ENCODE data around the gene ST6GALNAC3.

ST6GALNAC3 gene

DNA sequence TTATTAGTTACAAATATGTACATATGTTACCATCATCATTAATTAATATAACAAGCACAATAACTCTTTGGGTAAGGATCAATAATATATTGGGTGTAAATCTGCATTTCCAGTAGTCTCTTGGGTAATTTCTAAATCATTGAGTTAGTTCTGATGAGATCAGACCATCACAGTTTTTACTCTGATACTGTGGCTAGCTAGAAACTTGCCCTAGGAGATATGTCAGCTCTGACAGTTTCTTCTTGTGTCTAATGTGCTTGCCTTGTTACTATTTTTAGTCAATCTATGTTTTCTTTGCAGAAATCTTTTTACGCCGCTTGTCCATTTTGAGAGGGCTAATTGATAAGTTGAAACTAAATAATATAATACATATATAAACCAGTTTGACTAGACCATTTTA lies 507.2 kb downstream of the ST6GALNAC3 start:
- no peak for DNase-seq (ENCODE audit: low read depth in 2 of 2)

DNA sequence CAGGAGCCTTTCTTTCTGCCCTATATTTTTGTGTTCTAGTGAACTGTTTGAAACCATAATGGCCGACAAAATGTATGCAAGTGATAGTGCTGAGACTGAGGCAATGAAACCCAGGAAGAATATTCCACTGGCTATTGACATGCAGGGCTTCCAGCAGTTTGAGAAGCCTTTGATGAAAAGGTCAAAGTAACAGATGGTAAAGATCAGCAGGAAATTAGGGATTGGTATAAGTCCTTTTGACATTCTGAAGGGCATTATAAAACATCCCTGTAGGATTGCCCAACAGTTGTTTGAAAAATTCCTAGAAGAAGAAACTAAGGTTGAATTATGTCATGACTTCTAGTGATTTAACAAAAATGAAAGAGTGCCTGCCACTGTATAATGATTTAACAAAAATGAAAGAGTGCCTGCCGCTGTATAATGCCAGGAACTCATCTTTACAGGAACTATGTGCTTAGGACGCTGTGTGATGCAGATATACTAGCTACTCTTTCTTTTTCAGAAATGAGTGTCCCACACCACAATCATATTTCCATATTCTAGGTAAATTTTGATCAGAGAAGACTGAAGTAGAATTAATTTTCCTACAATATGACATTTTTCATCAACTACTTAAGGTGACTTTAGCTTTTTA lies 508.8 kb downstream of the ST6GALNAC3 start:
- DNase-seq (ENCODE audit: low read depth in 2 of 2): no peak

DNA sequence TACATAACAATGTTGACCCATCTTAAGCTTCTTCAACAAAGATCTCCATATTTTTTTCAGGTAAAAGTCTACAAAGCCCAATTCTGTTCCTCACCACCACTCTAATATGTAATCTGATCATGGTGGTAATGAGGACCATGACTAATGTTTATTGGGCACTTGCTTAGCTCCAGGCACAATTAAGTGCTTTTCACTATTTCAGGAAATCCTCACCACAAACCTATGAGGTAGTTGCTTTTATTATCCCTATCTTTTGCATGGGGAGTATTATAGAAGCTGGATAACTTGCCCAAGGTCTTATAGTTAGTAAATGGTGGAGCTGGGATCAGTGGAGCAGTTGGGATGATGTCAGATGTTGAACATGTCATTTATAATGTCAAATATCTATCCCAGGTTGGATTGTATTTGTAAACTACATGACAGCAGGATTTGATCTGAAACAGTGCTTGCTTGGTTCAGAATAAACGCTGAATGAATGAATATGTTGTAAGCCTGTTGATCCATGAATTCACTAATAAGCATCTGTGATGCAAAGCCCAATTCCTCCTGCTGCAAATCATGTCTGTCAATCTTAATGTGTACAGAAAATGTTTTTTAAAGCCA lies 509.4 kb downstream of the ST6GALNAC3 start:
- DNase-seq (ENCODE audit: low read depth in 2 of 2): no peak

DNA sequence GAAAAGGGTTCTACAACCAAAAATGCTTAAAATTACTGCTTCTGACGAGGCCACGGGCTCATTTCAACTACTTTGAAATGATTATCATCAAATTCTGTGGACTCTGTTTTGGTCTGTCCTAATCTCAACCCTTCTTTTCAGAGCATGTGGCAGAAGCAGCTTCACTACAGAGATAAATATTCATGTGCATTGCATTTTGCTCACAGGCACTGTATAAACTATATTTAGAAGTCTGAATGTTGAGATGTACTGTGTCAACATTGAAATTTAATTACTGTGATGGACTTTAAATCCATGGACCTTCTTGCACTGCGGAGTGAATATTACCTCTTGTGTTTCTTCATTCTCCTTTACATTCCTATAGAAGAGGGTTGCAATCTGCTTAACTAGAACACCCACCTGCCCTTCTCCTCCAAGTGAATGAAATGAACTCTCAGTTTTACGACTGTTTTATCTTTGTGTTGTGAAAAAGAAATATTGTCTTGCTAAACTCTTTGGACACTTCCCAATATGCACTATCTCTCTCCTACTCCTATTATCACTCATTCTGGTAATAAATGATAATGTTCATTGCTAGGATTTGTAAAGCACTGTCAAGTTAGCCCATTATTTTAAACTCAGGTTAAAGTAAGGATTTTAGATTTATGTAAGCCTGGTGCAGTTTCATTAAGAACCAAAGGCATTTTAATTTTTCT lies 511.6 kb downstream of the ST6GALNAC3 start:
- no peak for DNase-seq (ENCODE audit: low read depth in 2 of 2)

DNA sequence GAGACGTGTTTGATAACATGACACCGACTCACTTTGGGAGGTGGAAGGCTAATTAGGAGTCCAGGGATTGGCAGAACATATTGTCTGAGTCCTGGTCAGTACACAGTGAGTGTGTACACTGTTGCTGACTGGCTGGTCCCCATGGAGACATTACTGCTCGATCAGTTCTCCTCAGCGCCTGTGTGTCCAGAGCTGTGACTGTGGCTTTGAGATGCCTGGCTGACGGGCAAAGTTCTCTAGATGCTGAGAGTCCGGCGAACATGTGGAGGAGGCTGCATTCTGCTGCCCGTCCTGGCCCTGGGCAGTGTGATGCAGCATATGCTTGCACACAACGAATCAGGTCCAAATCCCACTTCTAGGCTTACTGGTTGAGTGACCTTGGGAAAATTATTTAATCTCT lies 512.7 kb downstream of the ST6GALNAC3 start:
- no peak for DNase-seq (ENCODE audit: low read depth in 2 of 2)

DNA sequence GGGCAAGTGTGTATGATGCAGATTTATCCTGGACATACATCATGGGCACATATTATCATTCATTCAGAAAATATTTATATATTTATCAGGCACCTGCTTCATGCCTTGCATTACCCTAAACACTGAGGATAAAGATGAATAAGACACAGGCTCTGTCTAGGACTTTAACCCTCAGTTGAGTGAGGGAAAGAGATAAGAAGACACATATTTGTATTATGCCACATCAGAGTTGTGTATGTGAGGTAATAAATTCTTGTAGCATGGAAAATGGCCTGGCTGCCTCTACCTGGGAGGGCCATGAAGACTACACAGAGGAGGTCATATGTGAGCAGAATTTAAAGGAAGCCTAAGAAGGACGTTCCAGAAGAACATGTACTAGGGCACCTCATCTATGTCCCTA lies 516.9 kb downstream of the ST6GALNAC3 start:
- no peak for DNase-seq (ENCODE audit: low read depth in 2 of 2)

DNA sequence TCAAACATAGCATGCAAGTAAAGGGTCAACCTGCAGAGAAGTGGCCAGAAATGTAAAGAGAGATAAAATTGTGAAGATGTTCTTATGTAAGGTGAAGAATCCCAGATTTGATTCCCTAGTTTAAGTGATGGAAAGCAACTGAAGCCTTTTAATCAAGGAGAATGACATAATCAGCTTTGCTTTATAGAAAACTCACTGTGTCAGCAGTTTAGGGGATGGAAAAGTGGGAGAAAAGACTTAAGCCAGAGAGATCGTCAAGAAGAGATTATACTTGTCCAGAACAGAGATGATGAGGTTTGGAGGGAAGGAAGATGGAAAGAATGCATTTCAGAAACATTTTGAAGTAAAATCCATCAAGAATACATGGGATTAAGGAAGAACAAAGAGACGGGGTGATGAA lies 517.4 kb downstream of the ST6GALNAC3 start:
- no peak for DNase-seq (ENCODE audit: low read depth in 2 of 2)

DNA sequence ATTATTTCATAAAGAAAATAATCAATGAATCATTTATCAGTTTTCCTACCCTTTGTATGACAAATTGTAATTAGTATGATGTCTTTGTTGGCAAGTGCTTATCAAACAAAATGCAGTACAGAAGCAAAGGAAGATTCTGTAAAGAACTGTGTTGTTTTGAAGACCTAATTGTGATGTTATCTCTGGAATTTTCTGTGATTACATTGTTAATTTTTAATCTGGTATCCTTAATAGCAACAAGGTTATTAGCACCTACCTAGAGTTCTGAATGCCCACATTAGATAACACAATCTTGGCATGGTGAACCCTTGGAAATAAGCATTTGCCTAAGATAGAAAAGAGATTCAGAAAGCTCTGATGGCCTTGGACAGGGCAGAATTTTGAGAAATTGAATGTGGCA lies 518.6 kb downstream of the ST6GALNAC3 start:
- no peak for DNase-seq (ENCODE audit: low read depth in 2 of 2)

DNA sequence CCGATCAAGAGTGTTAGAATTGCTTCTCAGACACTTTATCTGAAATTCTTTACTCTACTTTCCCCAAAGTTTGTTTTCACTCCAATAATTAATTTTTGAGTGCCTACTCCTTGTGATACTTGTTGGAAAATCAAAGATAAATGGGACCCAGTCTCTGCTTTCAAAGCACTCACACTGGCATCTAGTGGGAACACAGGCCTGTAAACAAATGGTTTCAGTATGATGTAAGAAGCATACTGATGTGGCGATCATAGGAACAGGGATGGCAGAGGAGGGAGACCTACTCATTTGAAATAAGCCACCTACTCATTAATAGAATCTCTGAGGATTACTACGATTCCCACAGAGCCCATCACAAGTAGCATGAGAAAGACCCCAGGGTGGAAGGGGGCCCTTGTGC lies 519.1 kb downstream of the ST6GALNAC3 start:
- no peak for DNase-seq (ENCODE audit: low read depth in 2 of 2)

DNA sequence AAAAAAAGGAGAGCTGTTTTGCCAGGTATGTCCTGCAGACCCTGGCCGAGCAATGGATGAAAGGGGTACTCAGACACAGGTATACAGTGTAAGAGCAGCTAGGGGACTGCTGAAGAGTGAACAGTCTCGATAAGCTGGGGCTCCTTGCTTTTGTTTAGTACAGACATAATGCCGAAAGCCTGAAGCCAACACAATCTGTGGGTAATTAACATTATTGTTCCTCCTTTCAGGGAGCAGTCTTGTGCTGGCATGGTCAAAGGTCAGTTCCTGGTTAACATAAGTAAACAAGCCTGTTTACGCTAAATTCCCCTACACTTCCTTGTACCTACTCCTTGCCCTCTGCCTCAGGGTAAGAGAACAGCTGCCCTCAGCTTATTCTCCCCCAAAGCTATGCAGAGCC lies 520.5 kb downstream of the ST6GALNAC3 start:
- DNase-seq (ENCODE audit: low read depth in 2 of 2): no peak

DNA sequence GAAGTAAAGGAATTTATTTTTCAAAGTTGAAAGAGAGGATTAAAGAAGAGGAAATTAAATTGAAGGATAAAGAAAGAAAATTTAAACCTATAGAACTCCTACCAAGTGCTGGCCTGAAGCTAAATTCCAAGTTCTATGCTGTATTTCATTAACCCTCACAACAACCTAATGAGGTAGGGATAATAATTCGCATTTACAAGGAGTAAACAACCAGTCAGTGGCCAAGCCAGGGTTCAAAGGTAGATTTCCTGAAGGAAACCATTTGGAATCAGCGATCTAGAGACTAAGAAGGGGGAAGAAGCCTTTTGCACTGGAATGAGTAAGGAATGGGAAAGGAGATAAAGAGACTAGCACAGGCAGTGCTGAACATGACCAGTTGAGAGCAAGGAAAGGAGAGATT lies 526.9 kb downstream of the ST6GALNAC3 start:
- DNase-seq (ENCODE audit: low read depth in 2 of 2): no peak

DNA sequence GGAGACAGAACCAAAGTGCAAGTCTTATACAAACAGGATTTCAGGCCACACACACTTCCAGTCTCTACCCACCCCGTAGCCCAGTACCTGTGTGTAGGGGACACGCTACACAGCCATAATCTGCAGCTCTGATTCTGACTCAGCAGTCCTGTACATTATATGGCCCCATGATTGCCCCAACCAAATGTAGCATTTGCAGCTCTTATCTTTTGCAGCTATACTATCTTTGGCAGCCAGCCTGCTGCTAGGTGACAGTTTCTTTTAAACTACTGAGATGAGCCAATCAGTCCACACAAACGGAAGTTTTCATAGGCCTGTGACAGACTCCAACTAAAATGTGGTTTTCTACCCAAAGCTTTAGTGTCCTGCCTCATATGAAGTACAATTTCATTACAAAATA lies 533.2 kb downstream of the ST6GALNAC3 start:
- DNase-seq (ENCODE audit: low read depth in 2 of 2): no peak

DNA sequence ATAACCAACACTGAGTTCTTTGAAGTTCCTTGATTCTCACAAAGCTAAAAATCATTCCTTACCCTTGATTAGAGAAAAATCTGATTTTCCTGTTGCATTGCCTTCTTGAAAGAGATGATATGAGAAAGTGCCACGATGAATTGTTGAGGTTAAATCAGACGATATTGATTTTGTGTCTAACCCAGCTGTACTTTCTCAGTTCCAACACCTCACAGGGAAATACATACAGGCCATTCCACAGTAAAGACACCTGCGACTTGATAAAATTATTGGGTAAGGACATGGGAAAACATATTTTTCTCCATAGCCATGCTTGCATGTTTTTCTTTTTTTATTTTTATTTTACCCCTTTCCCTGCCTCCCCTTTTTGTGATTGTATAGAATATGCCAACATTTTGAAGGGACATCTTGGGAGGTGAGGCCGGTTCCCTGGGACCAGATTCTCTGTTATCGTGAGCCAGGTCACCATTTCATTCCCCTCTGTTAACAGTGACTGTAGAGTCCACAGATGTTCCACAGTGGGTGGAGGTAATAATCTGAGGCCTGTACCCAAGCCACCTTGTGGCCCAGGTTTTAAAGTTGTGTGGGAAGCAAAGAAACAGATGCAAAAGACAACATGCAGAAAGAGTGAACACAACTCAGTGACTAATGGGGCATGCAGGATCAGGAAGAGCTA lies 537.4 kb downstream of the ST6GALNAC3 start:
- DNase-seq (ENCODE audit: low read depth in 2 of 2): no peak

DNA sequence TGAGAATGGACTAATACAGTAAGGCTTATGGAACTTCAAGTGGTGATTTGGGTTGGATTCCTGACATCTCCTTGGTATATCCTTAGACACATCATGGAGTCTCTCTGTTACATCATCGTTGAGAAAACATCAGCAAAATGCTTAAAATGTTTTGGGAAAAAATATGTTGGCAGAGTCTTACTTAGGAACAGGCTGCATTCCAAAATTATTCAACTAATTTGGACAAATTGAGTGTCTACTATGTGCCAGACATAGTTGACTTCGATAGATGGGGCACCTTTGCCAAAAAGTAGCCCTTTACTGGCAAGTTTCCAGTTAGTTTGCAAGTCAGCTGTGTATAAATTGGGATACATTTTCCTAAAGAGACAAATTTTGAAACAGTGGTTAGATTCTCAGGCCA lies 539.3 kb downstream of the ST6GALNAC3 start:
- no peak for DNase-seq (ENCODE audit: low read depth in 2 of 2)

DNA sequence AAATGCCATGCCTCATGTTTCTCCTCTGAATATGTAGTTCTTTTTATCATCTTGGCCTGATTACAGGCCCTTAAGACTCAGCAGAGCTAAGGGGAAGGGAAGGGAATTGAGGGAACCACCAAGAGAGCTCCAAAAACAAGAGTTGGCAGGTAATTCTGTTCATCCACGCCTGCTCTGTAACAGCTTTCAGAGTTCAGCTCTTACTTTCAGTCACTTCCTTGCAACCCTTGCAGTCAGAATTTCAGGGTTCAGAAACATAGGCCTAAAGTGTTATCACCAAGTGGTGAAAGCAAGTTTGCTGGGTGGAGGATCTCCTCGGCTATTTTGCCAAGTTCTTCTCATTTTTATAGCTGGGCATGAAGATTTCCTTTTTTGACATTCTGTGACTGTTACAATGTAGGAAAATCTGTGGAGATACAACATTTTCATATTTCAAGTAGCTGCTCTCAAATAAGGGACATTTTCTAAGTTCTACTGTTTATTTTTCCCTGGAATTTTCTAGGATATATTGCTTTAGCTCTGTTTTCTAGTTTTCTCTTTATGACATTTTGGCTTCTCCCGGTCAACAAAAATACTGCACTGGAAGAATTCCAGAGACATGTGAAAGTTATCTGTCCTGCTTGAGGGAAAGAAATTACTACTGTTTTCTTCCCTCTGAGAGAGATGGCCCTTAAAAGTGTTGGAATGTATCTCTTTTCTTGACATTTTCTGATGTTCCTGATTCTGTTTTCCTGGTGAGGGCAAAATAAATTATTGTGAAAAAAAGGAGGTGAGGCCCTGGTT lies 540.9 kb downstream of the ST6GALNAC3 start:
- no peak for DNase-seq (ENCODE audit: low read depth in 2 of 2)

DNA sequence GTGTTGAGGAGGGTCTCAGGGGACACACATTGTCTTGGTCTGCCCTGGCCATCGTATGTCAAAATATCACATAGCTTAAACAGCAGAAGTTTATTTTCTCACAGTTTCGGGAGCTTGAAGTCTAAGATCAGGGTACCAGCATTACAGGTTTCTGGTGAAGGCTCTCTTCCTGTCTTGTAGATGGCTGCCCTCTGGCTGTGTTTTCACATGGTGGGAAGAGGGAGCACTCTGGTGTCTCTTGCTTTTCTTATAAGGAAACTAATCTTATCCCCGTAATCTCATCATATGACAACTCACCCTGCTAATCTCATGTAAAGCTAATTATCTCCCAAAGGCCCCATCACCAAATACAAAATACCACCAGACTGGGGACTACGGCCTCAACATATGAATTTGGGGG lies 545.8 kb downstream of the ST6GALNAC3 start:
- no peak for DNase-seq (ENCODE audit: low read depth in 2 of 2)

DNA sequence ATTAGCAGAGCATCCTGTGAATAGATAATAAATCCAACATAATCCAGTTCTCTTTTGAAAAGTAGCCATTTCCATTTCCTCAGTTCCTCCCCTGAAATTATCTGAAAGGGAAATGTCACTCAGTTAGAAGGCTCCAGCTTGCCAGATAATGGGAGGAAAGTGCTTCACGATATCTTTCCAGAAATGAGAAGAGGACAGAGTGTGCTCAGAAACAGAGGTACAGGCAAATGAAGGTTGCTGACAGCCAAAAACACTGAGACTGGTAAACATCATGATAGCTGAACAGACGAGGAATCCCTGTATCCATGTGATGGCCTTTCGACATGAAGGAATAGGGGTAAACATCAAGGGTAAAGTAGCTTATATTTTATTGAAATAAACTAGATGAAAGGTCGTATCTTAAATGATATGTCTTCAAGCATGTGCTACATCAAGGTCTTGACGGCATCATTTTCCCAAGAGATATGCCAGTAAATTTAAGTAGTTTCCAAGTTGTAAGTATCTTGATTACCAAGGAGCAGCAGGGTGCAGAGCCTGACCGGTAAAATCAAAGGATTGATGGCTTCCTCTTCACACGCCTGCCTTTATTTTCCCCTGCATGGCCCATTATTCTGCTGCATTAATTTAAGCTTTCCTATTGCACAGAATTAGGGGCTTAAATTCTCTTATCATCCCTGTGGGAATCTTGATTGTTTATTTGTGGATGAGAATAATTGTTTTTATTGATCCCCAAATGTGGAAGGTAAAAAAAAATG lies 548.4 kb downstream of the ST6GALNAC3 start:
- DNase-seq (ENCODE audit: low read depth in 2 of 2): no peak

DNA sequence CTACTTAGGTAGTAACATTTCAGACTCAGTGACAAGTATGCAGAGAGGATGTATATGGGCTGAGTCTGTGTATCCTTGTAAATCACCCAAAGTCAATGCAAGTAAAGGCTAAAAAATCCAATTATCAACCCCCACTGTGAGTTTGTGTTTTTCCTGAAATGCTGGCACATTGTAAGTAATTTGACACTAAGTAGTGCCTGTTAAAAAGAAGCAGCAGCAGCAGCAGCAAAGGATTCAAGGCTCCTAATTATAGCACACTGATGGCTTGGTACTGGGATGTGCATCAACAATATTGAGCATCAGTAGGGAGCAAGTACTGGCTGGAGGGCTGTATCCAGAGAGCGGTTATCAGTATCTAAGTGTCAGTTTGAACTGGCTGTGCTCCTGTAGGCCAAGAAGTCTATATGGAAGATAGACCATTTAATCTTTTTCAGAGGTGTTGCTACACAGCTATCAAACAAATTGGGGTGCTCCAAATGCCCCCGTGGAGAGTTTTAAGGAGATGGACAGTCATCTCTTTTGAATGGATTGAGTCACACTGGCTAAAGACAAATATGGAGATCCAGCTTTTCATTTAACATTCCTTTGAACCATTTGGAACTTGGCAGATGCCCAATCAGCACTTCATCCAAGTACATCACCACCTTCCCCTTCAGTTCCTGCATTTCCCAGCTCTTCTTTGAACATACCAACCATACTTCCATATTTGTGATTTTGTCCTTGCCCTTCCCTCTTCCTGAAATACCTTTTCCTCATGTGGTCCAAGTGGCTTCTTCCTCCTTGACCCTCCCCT lies 551.5 kb downstream of the ST6GALNAC3 start:
- DNase-seq (ENCODE audit: low read depth in 2 of 2): no peak

DNA sequence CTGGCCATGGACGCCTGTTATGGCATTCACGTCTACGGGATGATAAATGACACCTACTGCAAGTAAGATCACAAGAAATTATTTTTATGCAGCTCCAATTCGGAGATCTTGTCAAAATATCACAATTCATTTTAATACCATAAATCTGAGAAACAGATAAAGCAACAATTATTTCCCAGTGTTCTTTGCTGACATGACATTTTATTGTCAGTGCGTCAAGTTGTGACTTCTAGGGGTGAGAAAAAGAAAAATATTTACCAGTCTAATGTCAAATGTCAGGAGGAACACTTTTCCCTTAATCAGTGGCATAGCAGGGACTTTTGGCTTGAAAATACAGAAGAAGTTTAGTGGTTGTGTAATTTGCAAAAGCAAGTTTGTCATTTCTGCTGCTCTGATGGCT lies 553.0 kb downstream of the ST6GALNAC3 start:
- DNase-seq (ENCODE audit: low read depth in 2 of 2): no peak

DNA sequence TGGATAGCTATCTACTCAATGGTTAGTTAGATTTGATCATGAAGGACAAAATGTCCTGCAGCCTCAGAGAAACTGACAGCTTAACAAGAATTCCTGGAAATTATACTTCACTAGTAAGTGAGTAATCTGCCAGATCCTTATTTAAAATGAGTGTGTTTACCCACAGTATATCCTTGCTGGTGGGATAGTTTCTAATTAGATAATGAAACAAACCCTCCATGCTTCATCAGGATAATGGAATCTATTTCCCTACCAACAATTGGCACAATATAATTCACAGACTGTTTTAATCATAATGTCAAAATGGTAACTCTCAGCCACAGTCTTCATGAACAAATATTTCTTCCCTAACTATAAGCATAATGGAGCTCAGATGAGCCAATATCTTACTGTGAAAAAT lies 553.4 kb downstream of the ST6GALNAC3 start:
- DNase-seq (ENCODE audit: low read depth in 2 of 2): no peak

DNA sequence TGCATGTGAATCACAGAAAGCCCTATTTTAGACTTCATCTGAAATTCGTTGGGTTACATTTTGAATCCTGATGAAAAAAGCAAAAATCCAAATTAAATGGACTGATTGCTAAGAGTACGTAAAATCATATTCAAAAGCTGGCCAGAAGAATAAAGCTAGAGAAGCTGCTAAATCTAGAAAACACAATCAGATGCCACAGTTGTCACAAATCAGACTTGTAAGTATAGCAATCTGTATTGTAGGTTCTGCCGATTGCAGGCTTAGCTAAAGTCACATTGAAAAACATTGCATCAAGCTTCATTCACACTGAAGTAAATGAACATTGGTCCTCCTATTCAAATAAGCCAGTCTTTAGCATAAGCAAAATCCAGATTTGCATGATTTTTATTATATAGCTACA lies 557.6 kb downstream of the ST6GALNAC3 start:
- no peak for DNase-seq (ENCODE audit: low read depth in 2 of 2)

Measured in activated CD4-positive, alpha-beta T cell treated with anti-CD3 and anti-CD28 coated beads for 24 hours (primary cell).